HUES48 (cell line): ENCODE data around the gene CLMP.

Experiments used
- H3K27ac ChIP-seq: one replicate; pipeline ENCODE4 v1.7.0; 2013; ENCODE audit warnings: low read depth, low read length, inconsistent platforms
- H3K27me3 ChIP-seq: 2 replicates; pipeline ENCODE4 v1.6.1; 2013; ENCODE audit warnings: mild to moderate bottlenecking, low read length; ENCODE audit not compliant: control insufficient read depth, insufficient read depth
- H3K36me3 ChIP-seq: 2 replicates; pipeline ENCODE4 v1.6.1; 2013; ENCODE audit warnings: low read length; ENCODE audit not compliant: control insufficient read depth, insufficient read depth
- H3K4me1 ChIP-seq: 2 replicates; pipeline ENCODE4 v1.6.1; 2013; ENCODE audit warnings: mild to moderate bottlenecking, low read length; ENCODE audit not compliant: control insufficient read depth, insufficient read depth
- H3K4me3 ChIP-seq: 2 replicates; pipeline ENCODE4 v1.5.1; 2013; ENCODE audit warnings: mild to moderate bottlenecking, low read depth, low read length
- H3K9ac ChIP-seq: 2 replicates; pipeline ENCODE4 v1.6.1; 2013; ENCODE audit warnings: mild to moderate bottlenecking, low read depth, low read length, moderate library complexity
- H3K9me3 ChIP-seq: 2 replicates; pipeline ENCODE4 v1.6.1; 2013; ENCODE audit warnings: low read length; ENCODE audit not compliant: control insufficient read depth, insufficient read depth

The CLMP gene

DNA sequence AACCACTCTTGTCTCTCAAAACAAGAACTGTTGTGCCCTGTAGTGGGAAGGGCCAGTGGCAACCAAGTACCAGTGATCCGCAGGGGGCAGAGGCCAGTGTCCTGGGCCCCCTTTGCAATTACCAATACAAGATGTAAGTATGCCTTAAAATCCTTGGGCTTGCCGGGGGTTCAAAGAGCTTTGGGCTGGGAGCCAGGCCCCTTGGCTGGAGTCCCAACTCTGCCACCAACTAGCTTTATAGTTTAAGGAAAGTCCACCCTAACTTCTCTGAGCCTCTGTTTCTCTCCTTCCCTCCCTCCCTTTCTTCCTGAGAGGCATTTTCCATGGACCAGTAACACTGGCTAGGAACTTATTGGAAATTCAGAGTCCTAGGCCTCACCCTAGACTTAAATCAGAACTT is 15.5 kb downstream of the CLMP start:
- Histone ChIP-seq H3K36me3 (no peaks in the 10 kb centered on the region), H3K4me3 (no peak overlapping the region), H3K4me1 (peaks cover 38% of the 10 kb centered on the region), H3K27me3 (no peaks in the 10 kb centered on the region), H3K27ac (no peak overlapping the region), H3K9me3 (no peaks in the 10 kb centered on the region; the same call in 1 of the 2 replicates), H3K9ac (no peak overlapping the region)

DNA sequence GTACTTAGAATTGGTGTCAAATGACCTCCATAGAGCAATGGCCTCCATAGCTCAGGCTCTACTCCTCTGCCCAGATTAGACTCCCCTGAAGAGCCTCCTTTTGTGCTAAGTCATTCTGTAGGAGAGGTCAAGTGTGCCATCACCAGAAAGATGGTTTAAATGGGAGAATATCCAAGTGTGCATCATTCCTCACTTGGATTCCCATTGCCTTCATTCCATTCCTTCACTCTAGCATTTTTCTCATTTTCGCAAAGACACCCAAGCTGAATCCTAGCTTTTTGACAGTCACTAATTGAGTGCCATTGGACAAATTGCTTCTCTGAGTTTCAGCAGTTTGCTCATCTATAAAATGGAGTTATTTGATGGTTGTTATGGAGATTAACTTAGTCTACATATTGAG is 16.9 kb downstream of the CLMP start:
- peaks cover 38% of the 10 kb centered on the region for H3K4me1 ChIP-seq
- H3K4me3 ChIP-seq: no peak overlapping the region
- no peaks in the 10 kb centered on the region for H3K36me3 ChIP-seq
- H3K9me3 ChIP-seq: no peaks in the 10 kb centered on the region; the same call in 1 of the 2 replicates
- H3K9ac ChIP-seq: no peak overlapping the region
- H3K27ac ChIP-seq: no peak overlapping the region
- no peaks in the 10 kb centered on the region for H3K27me3 ChIP-seq

DNA sequence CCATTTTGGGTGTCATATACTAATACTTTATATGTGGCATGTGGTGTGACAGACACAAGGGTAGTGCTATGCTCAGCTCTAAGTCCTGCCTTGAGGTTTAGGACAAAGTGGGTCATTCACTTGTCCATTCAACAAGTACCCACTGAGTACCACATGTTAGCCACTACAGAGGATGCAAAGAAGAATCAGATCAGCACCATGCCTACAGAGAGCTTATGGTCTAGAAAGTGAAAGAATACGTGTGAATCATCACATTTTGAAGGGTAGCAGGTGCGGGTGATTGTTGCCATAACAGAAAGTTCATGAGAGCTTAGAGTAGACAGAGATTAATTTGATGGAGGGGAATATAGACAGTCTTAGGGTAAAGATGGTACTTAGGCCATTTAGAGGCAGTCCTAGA is 18.3 kb downstream of the CLMP start:
- no peak overlapping the region for H3K9ac ChIP-seq
- H3K27me3 ChIP-seq: no peaks in the 10 kb centered on the region
- no peak overlapping the region for H3K27ac ChIP-seq
- no peaks in the 10 kb centered on the region for H3K36me3 ChIP-seq
- peaks cover 34% of the 10 kb centered on the region for H3K4me1 ChIP-seq
- no peaks in the 10 kb centered on the region; the same call in 1 of the 2 replicates for H3K9me3 ChIP-seq
- H3K4me3 ChIP-seq: no peak overlapping the region

DNA sequence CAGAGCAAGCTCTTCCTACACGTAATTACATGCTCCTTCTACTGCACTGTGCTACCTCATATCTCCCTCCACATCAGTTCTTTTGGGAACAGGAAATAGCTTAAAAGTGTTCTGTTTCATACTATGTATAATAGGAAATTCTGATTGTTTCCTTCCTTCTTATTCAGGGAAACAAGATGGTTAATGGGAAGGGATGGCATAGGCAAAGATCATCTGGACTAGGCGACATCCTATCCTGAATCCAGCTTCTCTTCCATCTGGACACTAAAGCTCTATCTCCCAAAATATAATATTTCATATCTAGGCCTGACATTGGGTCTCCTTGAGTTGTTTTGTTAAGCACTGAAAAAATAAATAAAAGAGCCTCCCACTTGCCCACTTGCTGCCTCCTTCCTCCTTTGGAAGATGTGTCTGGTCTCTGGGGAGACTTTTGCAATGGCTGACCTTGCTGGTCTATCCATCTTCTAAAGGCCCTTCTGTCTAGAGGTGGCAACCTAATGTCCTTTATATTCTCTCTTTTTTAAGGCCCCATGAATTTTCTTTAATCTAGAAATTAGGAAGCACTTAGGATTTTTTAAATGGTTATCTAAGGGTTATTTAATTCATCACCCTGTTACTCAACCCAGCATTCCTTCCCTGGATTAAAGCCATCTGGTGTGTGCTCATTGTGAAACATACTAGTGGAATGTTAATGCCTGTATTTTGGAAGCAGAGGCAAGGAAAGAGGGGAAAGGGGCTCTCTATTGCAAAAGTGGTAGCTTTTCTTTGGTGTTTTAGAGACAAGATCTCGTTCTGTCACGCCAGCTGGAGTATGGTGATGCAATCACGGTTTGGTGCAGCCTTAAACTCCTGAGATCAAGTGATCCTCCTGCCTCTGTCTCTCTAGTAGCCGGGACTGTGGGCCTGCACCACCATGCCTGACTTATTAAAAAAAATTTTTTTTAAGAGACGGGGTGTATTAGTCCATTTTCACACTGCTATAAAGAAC is 20.6 kb downstream of the CLMP start:
- Histone ChIP-seq H3K27me3 (no peaks in the 10 kb centered on the region), H3K27ac (peak overlapping the region; percentile 51), H3K4me3 (no peak overlapping the region), H3K9ac (no peak overlapping the region), H3K36me3 (no peaks in the 10 kb centered on the region), H3K9me3 (no peaks in the 10 kb centered on the region), H3K4me1 (peaks cover 33% of the 10 kb centered on the region)

DNA sequence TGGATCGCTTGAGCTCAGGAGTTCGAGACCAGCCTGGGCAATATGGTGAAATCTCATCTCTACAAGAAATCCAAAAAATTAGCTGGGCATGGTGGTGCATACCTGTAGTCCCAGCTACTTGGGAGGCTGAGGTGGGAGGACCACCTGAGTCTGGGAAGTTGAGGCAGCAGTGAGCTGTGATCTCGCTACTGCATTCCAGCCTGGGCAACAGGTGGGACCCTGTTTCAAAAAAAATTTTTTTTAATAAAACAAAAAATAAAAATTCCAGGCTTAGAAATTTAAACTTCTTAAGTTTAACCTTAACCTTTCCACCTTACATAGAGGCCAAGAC is 21.2 kb downstream of the CLMP start:
- no peaks in the 10 kb centered on the region for H3K36me3 ChIP-seq
- H3K27me3 ChIP-seq: no peaks in the 10 kb centered on the region
- no peak overlapping the region for H3K4me3 ChIP-seq
- no peaks in the 10 kb centered on the region for H3K9me3 ChIP-seq
- no peak overlapping the region for H3K9ac ChIP-seq
- H3K4me1 ChIP-seq: peaks cover 35% of the 10 kb centered on the region
- no peak overlapping the region for H3K27ac ChIP-seq

DNA sequence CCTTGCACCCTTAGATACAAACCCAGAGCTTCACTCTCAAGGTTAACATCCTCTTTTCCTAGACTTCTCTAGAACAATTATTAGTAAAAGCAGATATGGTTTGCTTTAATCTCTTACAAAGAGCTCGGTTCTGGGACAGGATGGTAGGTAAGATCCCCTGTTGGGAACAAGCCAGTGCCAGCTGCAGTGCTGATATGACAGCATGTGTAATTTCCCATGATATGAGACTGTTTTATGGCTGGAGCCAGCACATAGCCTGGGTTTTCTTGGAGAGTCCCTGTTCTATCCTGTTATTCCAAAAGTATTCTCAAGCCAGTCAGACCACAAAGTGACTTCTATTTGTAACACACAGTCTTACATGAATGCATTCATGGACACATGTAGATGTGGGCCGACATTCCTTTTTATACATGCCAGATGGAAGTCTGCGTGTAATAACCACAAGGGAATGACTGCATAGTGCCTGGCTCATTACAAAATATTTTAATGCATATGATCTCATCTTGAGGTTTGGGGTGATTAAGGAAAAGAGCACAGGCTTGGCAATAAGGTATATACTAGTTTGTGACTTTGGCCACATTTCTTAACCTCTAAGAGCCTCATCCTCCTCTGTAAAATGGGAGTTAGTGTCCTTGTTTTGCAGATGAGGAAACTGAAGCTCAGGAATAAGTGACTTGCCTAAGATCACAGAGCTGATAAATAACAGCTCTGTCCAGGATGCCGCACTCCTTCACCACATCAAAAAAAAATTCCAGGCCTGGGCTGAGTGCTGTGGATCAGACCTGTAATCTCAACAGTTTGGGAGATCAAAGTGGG is 21.8 kb downstream of the CLMP start:
- H3K4me1 ChIP-seq: peaks cover 39% of the 10 kb centered on the region
- H3K27me3 ChIP-seq: no peaks in the 10 kb centered on the region
- no peak overlapping the region for H3K27ac ChIP-seq
- no peaks in the 10 kb centered on the region for H3K9me3 ChIP-seq
- H3K36me3 ChIP-seq: no peaks in the 10 kb centered on the region
- H3K4me3 ChIP-seq: no peak overlapping the region
- H3K9ac ChIP-seq: no peak overlapping the region

DNA sequence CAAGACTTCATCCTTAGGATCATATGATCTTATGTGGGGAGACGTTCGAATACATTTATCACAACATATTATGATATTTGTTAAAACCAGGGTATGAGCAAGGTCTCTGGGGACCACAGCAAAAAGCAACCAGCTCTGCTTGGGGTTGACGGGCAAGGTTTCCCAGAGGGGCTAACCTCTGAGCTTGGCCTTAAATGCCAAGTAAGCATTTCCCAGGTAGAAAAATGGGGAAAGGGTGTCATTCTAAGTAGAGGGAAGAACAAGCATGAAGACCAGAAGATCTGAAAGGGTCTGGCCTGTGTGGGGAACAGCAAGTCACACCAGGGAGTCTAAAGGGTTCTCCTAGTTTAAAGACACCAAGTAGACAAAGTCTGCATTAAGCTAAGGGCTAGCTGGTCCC is 24.1 kb downstream of the CLMP start:
- H3K4me3 ChIP-seq: no peak overlapping the region
- H3K27ac ChIP-seq: no peak overlapping the region
- no peaks in the 10 kb centered on the region for H3K36me3 ChIP-seq
- H3K9ac ChIP-seq: no peak overlapping the region
- no peaks in the 10 kb centered on the region for H3K27me3 ChIP-seq
- H3K4me1 ChIP-seq: peaks cover 43% of the 10 kb centered on the region
- no peaks in the 10 kb centered on the region for H3K9me3 ChIP-seq

DNA sequence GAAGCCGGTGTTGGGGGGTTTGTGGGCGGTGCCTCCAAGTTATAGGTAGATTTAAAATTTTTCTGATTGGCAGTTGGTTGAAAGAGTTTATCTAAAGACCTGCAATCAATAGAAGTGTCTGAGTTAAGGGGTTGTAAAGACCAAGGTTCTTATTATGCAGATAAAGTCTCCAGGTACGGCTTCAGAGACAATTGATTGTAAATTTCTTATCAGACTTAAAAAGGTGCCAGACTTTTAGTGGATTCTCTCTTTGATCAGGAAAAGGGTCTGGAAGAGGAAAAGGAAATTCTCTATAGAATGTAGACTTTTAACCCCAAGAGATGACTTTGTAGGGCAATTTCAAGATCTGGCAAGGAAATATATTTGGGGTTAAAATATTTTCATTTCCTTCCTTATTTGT is 25.2 kb downstream of the CLMP start:
- Histone ChIP-seq H3K4me1 (peaks cover 41% of the 10 kb centered on the region), H3K36me3 (no peaks in the 10 kb centered on the region), H3K4me3 (no peak overlapping the region), H3K27ac (peak overlapping the region; percentile 62), H3K9me3 (no peaks in the 10 kb centered on the region), H3K9ac (no peak overlapping the region), H3K27me3 (no peaks in the 10 kb centered on the region)

DNA sequence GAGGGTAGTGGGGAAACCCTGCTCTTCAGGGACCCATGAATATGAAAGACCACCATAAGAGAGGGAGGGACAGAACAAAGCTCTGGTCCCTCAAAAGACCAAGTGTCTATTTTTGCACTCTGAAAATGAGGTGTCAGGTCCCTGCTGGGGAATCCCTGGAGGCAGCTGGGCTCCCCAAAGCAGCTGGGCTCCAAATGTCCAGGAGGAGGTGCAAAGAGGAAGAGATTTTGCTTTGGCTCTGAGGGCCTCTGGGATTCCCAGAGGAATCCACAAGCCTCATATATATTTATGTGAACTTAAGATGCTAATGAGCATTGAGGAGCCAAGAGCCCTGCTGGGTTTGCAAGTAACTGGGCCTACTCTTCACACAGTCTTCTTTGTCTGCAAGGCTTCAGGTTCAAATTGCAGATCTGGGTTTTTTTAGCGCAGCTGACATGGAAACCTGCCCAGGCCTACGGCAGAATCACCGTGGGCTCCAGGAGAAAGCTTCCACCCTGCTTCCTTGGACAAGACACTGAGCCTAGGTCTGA is 26.0 kb downstream of the CLMP start:
- Histone ChIP-seq H3K4me1 (peaks cover 39% of the 10 kb centered on the region), H3K27ac (peak overlapping the region; percentile 62), H3K36me3 (no peaks in the 10 kb centered on the region), H3K27me3 (no peaks in the 10 kb centered on the region), H3K4me3 (no peak overlapping the region), H3K9me3 (no peaks in the 10 kb centered on the region), H3K9ac (no peak overlapping the region)

DNA sequence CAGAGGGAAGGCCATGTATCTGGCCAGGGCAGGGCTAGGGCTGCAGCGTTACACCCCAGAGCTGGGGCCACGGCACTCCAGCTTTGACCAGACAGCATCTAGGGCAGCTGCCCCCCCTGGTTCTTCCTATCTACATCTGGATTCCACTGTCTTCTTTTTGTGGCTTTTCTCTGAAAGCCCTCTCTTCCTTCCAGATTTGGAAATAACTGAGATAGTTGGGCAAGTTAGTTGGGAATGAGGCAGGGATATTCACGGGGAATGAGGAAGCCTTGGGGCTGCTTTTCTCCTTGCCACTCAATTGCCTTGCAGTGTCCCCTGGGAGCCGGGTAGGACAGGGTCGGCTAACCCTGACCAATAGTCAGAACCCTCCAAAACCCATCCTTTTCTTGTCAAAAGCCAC is 26.8 kb downstream of the CLMP start:
- no peaks in the 10 kb centered on the region for H3K27me3 ChIP-seq
- no peaks in the 10 kb centered on the region for H3K36me3 ChIP-seq
- no peak overlapping the region for H3K27ac ChIP-seq

More for the DNA sequence above, 26.8 kb downstream of the CLMP start:
- Histone ChIP-seq H3K9me3 (no peaks in the 10 kb centered on the region), H3K4me3 (no peak overlapping the region), H3K9ac (no peak overlapping the region), H3K4me1 (peaks cover 39% of the 10 kb centered on the region)
